ENCODE data around the gene ACSL4.

ACSL4 gene

GRCh38 chrX:109691752-109692151 lies 41.3 kb downstream of the ACSL4 start:
- no peak for DNase-seq
- no peaks in the 10 kb centered on the region for H3K36me3 ChIP-seq
- no peaks in the 10 kb centered on the region for H3K27me3 ChIP-seq
- TF ChIP-seq, protein P1, sequence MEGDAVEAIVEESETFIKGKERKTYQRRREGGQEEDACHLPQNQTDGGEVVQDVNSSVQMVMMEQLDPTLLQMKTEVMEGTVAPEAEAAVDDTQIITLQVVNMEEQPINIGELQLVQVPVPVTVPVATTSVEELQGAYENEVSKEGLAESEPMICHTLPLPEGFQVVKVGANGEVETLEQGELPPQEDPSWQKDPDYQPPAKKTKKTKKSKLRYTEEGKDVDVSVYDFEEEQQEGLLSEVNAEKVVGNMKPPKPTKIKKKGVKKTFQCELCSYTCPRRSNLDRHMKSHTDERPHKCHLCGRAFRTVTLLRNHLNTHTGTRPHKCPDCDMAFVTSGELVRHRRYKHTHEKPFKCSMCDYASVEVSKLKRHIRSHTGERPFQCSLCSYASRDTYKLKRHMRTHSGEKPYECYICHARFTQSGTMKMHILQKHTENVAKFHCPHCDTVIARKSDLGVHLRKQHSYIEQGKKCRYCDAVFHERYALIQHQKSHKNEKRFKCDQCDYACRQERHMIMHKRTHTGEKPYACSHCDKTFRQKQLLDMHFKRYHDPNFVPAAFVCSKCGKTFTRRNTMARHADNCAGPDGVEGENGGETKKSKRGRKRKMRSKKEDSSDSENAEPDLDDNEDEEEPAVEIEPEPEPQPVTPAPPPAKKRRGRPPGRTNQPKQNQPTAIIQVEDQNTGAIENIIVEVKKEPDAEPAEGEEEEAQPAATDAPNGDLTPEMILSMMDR (IDR thresholded peaks at IDR 0.05; ENCODE audit: low read depth, low read length): no peak
- no peak overlapping the region for H3K4me3 ChIP-seq (ENCODE audit: low read depth, low read length)
- H3K9me3 ChIP-seq: no peaks in the 10 kb centered on the region
- no peaks in the 10 kb centered on the region for H3K4me1 ChIP-seq

DNA sequence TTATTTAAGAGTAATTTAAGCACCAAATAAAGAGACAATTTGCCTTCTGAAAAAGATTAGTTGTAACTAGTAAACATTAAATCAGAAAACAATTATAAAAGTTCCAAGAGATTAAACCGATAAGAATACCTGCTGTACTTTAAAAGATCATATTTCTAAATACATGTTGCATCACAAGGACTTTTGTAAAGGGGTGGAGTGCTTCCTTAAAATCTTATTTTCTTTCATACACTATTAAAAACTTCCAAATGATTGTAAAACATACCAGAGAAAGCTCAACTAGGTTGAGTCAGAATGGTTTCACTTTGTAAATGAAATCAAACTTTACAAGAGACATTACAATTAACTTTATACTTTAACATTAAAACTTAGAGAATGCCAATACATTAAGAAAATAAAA lies 41.8 kb downstream of the ACSL4 start:
- Histone ChIP-seq H3K4me1 (no peaks in the 10 kb centered on the region), H3K27me3 (no peaks in the 10 kb centered on the region), H3K36me3 (no peaks in the 10 kb centered on the region), H3K4me3 (ENCODE audit: low read depth, low read length) (no peak overlapping the region), H3K9me3 (no peaks in the 10 kb centered on the region)
- TF ChIP-seq, protein P1 (IDR thresholded peaks at IDR 0.05; ENCODE audit: low read depth, low read length): no peak
- no peak for DNase-seq

- H3K9me3 ChIP-seq: no peaks in the 10 kb centered on the region
- H3K36me3 ChIP-seq: no peaks in the 10 kb centered on the region
- H3K27me3 ChIP-seq: no peaks in the 10 kb centered on the region
- TF ChIP-seq, protein P1 (IDR thresholded peaks at IDR 0.05; ENCODE audit: low read depth, low read length): no peak
- DNase-seq: no peak
- H3K4me1 ChIP-seq: no peaks in the 10 kb centered on the region
- no peak overlapping the region for H3K4me3 ChIP-seq (ENCODE audit: low read depth, low read length)
These were observed 45.2 kb downstream of the ACSL4 start for GRCh38 chrX:109687903-109688302.

DNA sequence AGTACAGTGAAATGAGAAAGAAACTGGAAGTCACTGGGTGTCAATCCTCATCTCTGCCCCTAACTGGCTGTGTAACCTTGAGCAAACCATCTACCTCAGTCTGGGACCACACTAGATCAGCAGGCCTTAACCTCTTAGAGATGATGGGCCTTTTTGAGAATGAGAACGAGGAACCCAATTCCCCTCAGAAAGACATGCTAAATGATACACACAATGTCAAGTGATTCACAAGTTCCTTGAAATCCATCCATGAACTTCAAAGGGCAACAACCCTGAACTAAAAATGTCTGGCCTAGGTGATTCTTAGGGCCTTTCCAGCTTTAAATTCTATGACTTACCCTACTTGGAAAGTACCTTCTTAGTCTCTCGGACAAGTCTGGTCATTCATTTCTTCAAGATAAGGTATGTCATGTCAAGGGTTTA lies 47.4 kb downstream of the ACSL4 start:
- H3K4me3 ChIP-seq (ENCODE audit: low read depth, low read length): no peak overlapping the region
- no peaks in the 10 kb centered on the region for H3K36me3 ChIP-seq
- H3K27me3 ChIP-seq: no peaks in the 10 kb centered on the region
- no peak for DNase-seq
- TF ChIP-seq, protein P1 (IDR thresholded peaks at IDR 0.05; ENCODE audit: low read depth, low read length): no peak
- no peaks in the 10 kb centered on the region for H3K9me3 ChIP-seq
- H3K4me1 ChIP-seq: no peaks in the 10 kb centered on the region

DNA sequence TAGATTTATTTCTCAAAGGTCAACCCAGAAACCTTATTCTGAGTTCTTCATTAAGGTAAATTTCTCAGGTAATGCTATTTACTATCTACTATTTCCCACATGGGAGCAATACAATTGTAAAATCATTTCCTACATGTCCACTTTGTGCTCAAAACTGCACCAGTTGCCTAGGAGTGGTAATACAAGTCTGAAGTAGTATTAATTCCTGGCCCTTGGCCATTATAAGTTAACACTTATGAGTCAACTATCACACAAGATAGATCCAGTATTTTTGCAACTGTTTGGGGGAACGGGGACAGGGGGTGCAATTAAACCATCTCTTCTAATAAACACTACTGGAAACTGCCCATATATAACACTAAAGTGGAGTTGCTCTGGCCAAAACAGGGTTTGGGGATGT lies 48.9 kb downstream of the ACSL4 start:
- no peaks in the 10 kb centered on the region for H3K27me3 ChIP-seq
- no peaks in the 10 kb centered on the region for H3K36me3 ChIP-seq
- TF ChIP-seq, protein P1 (IDR thresholded peaks at IDR 0.05; ENCODE audit: low read depth, low read length): no peak
- no peaks in the 10 kb centered on the region for H3K4me1 ChIP-seq
- DNase-seq: no peak
- no peak overlapping the region for H3K4me3 ChIP-seq (ENCODE audit: low read depth, low read length)
- no peaks in the 10 kb centered on the region for H3K9me3 ChIP-seq

- Histone ChIP-seq H3K27me3 (no peaks in the 10 kb centered on the region), H3K36me3 (no peaks in the 10 kb centered on the region), H3K4me1 (no peaks in the 10 kb centered on the region), H3K9me3 (no peaks in the 10 kb centered on the region), H3K4me3 (ENCODE audit: low read depth, low read length) (no peak overlapping the region)
- TF ChIP-seq, protein P1 (IDR thresholded peaks at IDR 0.05; ENCODE audit: low read depth, low read length): no peak
- DNase-seq: no peak
These were observed 51.5 kb downstream of the ACSL4 start for GRCh38 chrX:109681475-109682081.
